ENCODE measurements around the gene TDP1.

GRCh38 chr14:90034156-90034555 lies 78.4 kb downstream of the TDP1 start:
- no peak for TF ChIP-seq CTCF (conservative IDR thresholded peaks at IDR 0.05; ENCODE audit: low read length)
- no peak for TF ChIP-seq EZH2phosphoT487 (IDR thresholded peaks at IDR 0.05; ENCODE audit: borderline replicate concordance, low read depth, low read length)
